ENCODE measurements around the gene DPY19L3.
"Not testable (repeated sequence)": the region's sequence is repeated elsewhere in the genome, so short reads cannot be mapped to it uniquely, and the experiment has no call there.

DPY19L3 gene

GRCh38 chr19:32450217-32450616 is 44.6 kb downstream of the DPY19L3 start:
- no peak for DNase-seq

GRCh38 chr19:32453736-32454135 is 48.2 kb downstream of the DPY19L3 start:
- no peak for DNase-seq

GRCh38 chr19:32456406-32456805 is 50.8 kb downstream of the DPY19L3 start:
- no peak for DNase-seq

- no peak for DNase-seq
Measured at GRCh38 chr19:32457571-32458158, 52.1 kb downstream of the DPY19L3 start.

- no peak for DNase-seq
Measured at GRCh38 chr19:32458500-32459123, 53.0 kb downstream of the DPY19L3 start.

- DNase-seq = no peak
Measured at GRCh38 chr19:32459204-32459865, 53.8 kb downstream of the DPY19L3 start.

- DNase-seq = no peak
Measured at GRCh38 chr19:32460476-32460875, 54.9 kb downstream of the DPY19L3 start.

GRCh38 chr19:32464279-32464678 is 58.7 kb downstream of the DPY19L3 start:
- no peak for DNase-seq

GRCh38 chr19:32465176-32465575 is 59.6 kb downstream of the DPY19L3 start:
- no peak for DNase-seq

- no peak for DNase-seq
Measured at GRCh38 chr19:32469795-32470194, 64.2 kb downstream of the DPY19L3 start.

GRCh38 chr19:32471095-32471494 is 65.5 kb downstream of the DPY19L3 start:
- no peak for DNase-seq

- DNase-seq = no peak
Measured at GRCh38 chr19:32471811-32472210, 66.2 kb downstream of the DPY19L3 start.

- DNase-seq = no peak
Measured at GRCh38 chr19:32475141-32476031, 69.8 kb downstream of the DPY19L3 start.

- no peak for DNase-seq
Measured at GRCh38 chr19:32476032-32476350, 70.4 kb downstream of the DPY19L3 start.

- DNase-seq = no peak
Measured at GRCh38 chr19:32480321-32480720, 74.8 kb downstream of the DPY19L3 start.

- DNase-seq = no peak
Measured at GRCh38 chr19:32483574-32483973, 78.0 kb downstream of the DPY19L3 start.

GRCh38 chr19:32489971-32490370 is 84.4 kb downstream of the DPY19L3 start:
- DNase-seq = no peak

- DNase-seq = no peak
Measured at GRCh38 chr19:32497391-32497790, 91.8 kb downstream of the DPY19L3 start.

GRCh38 chr19:32498648-32499200 is 93.2 kb downstream of the DPY19L3 start:
- DNase-seq = no peak

- not testable (repeated sequence) for DNase-seq
Measured at GRCh38 chr19:32512498-32512897, 106.9 kb downstream of the DPY19L3 start.

GRCh38 chr19:32519023-32519422 is 113.5 kb downstream of the DPY19L3 start:
- no peak for DNase-seq

GRCh38 chr19:32522967-32523366 is 117.4 kb downstream of the DPY19L3 start:
- no peak for DNase-seq

GRCh38 chr19:32526895-32527294 is 121.3 kb downstream of the DPY19L3 start:
- DNase-seq = no peak
